K562 (cell line): Measurements from ENCODE around the gene CLEC19A. TPM values are rescaled to one million over a fixed set of nuclear protein-coding genes. Genes with fewer than 3 reads are reported as not detected.

Experiments used
- ATAC-seq: fragments of 200-7000 bp; cut with Tn5 transposase; 3 replicates; pipeline ENCODE4 v1.9.1; 2020; ENCODE audit warnings: moderate library complexity
- BruUV-seq: library from RNA; stranded (reverse); fragments of 400-500 nt; replicated peaks from 2 replicates; lab custom pipeline; 2021; lab: Mats Ljungman, UMichigan
- CTCF ChIA-PET: fragments of 300-600 bp; formaldehyde crosslinking; extraction: SDS; loops from one replicate; lab custom pipeline; 2021; ENCODE audit warnings: low intra/inter-chr PET ratio; lab: Yijun Ruan, JAX
- POLR2A ChIA-PET: fragments of 300-600, 350-650 bp; sonication (Branson Sonifier 250); formaldehyde crosslinking; extraction: SDS; loops from one replicate; lab custom pipeline; 2021; ENCODE audit warnings: antibody characterized with exemption, inconsistent platforms; lab: Yijun Ruan, JAX
- DNase-seq, 4 experiments: peaks; one replicate each; pipeline versions ENCODE4 v3.0.0 to v3.0.0-alpha.2; 2011 to 2018; ENCODE audit warnings: low spot score in 3 of 4, mixed read lengths in 3 of 4; ENCODE audit errors: extremely low read depth in 1 of 4
- FAIRE-seq: peaks from 2 replicates; lab custom pipeline; 2011; peaks lifted over from hg19 to GRCh38; lab: Jason Lieb, UNC
- H2AFZ ChIP-seq: 2 replicates; pipeline ENCODE4 v1.6.0; 2011; ENCODE audit warnings: low read depth, low read length, control low read depth, inconsistent platforms
- H3K27ac ChIP-seq: fragments of 200-600 bp; 3 replicates; pipeline ENCODE4 v1.8.0; 2011; ENCODE audit warnings: low read depth, mild to moderate bottlenecking, control low read depth, inconsistent platforms, low read length, moderate library complexity, mixed read lengths; ENCODE audit errors: extremely low read depth
- H3K27me3 ChIP-seq, 2 experiments: fragments of 300-600 bp in 1 of 2; 2 replicates in 1 of 2; 3 replicates in 1 of 2; pipeline versions ENCODE4 v1.6.0 to v1.8.0; 2011; ENCODE audit warnings: inconsistent platforms in 2 of 2, low read length in 2 of 2, mild to moderate bottlenecking in 1 of 2, mixed read lengths in 1 of 2, moderate library complexity in 1 of 2; ENCODE audit not compliant: control insufficient read depth in 2 of 2, insufficient read depth in 2 of 2
- H3K36me3 ChIP-seq: fragments of 300-600 bp; 3 replicates; pipeline ENCODE4 v1.8.0; 2011; ENCODE audit warnings: mild to moderate bottlenecking, low read length, inconsistent platforms; ENCODE audit not compliant: control insufficient read depth, insufficient read depth
- H3K4me1 ChIP-seq, 2 experiments: fragments of 200-600 bp in 1 of 2; replicated peaks in 1 of 2; 2 replicates in 1 of 2; 3 replicates in 1 of 2; pipeline versions ENCODE4 v1.5.1 to v1.8.0; 2011; ENCODE audit warnings: inconsistent platforms in 2 of 2, low read length in 2 of 2, mild to moderate bottlenecking in 1 of 2, mixed read lengths in 1 of 2, moderate library complexity in 1 of 2; ENCODE audit not compliant: control insufficient read depth in 2 of 2, insufficient read depth in 2 of 2
- H3K4me2 ChIP-seq: 2 replicates; pipeline ENCODE4 v1.6.1; 2011; ENCODE audit warnings: low read length, control low read depth, inconsistent platforms, mixed read lengths; ENCODE audit not compliant: insufficient read depth
- H3K4me3 ChIP-seq: fragments of 200-600 bp; sonication (generic), shearing (Covaris generic); 2 replicates; pipeline ENCODE4 v1.5.1; 2016; ENCODE audit warnings: control low read depth, inconsistent platforms
- H3K79me2 ChIP-seq: fragments of 200-600 bp; 3 replicates; pipeline ENCODE4 v1.8.0; 2011; ENCODE audit warnings: low read length, inconsistent platforms; ENCODE audit not compliant: control insufficient read depth, insufficient read depth
- H3K9ac ChIP-seq, 2 experiments: 2 replicates each; pipeline versions ENCODE4 v1.6.0 to v1.6.1; 2011; ENCODE audit warnings: low read depth in 2 of 2, low read length in 2 of 2, control low read depth in 1 of 2, inconsistent platforms in 1 of 2, mild to moderate bottlenecking in 1 of 2, mixed read lengths in 1 of 2; ENCODE audit not compliant: insufficient read depth in 1 of 2
- H3K9me1 ChIP-seq: one replicate; pipeline ENCODE4 v1.6.0; 2011; ENCODE audit warnings: inconsistent platforms, mild to moderate bottlenecking, low read length, moderate library complexity; ENCODE audit not compliant: control insufficient read depth, insufficient read depth
- H3K9me3 ChIP-seq: replicated peaks from 2 replicates; pipeline ENCODE4 v1.5.1; 2011; ENCODE audit warnings: low read depth, low read length, inconsistent platforms; ENCODE audit not compliant: control insufficient read depth, insufficient read depth
- H4K20me1 ChIP-seq: replicated peaks from 2 replicates; pipeline ENCODE4 v1.6.1; 2011; ENCODE audit warnings: low read length, inconsistent platforms, mixed read lengths; ENCODE audit not compliant: control insufficient read depth, insufficient read depth
- EP300 ChIP-seq: IDR thresholded peaks from 2 replicates; pipeline ENCODE4 v1.6.1; 2012; ENCODE audit warnings: low read length, improper control_type of control experiment
- FOXP1 ChIP-seq: sonication (generic); formaldehyde crosslinking; IDR thresholded peaks from 2 replicates; pipeline ENCODE4 v1.8.0; 2022; ENCODE audit warnings: mild to moderate bottlenecking, missing genetic modification reagents
- KLF16 ChIP-seq: IDR thresholded peaks from 2 replicates; pipeline ENCODE4 v1.6.1; 2016; ENCODE audit warnings: antibody characterized with exemption
- ZBTB1 ChIP-seq: sonication (generic); formaldehyde crosslinking; IDR thresholded peaks from 2 replicates; pipeline ENCODE4 v1.8.1; 2023; ENCODE audit warnings: missing genetic modification reagents, low read depth, mild to moderate bottlenecking, borderline replicate concordance
- ZNF347 ChIP-seq: fragments of 450-650 bp; formaldehyde crosslinking; IDR thresholded peaks from 2 replicates; pipeline ENCODE4 v1.4.0; 2020; ENCODE audit warnings: low read depth, mild to moderate bottlenecking, moderate library complexity
- WGBS: fragments of 100-300 bp; shearing (Covaris generic); methylation state at CpG from one replicate; pipeline ENCODE4 v1.1.6; 2016; ENCODE audit warnings: low coverage, mixed read lengths; ENCODE audit not compliant: insufficient coverage; ENCODE audit errors: missing lambda C conversion rate; 5-methylcytosine and 5-hydroxymethylcytosine counted together
- in situ Hi-C: fragments of 300-500 bp; cut with MboI; formaldehyde crosslinking; loops from 4 replicates; pipeline ENCODE4 v1.15.0; 2018; ENCODE audit warnings: inconsistent platforms, mixed read lengths
- intact Hi-C: fragments of 100-400 bp; cut with micrococcal nuclease; formaldehyde crosslinking; loops from 2 replicates; pipeline ENCODE4 v1.14.2; 2022
- polyA plus RNA-seq, 8 experiments: library from polyadenylated mRNA; depleted of rRNA in 4 of 8; stranded (reverse) in 5 of 8; unstranded in 3 of 8; fragments of >200 nt; fragmentation: Nextera tagmentation in 2 of 8; fragmentation: Illumina TruSeq in 1 of 8; extraction: Ambion mirVana in 2 of 8; extraction: Trizol in 1 of 8; gene quantifications; 2 replicates each; pipeline versions ENCODE4 v1.2.1 to v1.2.3, GENCODE V29; 2011 to 2014; ENCODE audit warnings: inconsistent platforms in 1 of 8, missing spikeins in 1 of 8
- total RNA-seq, 7 experiments: library from RNA; depleted of rRNA in 6 of 7; stranded (reverse); fragments of >200 nt in 6 of 7; fragmentation: Illumina TruSeq in 2 of 7; extraction: Trizol in 2 of 7; gene quantifications; 2 replicates each; pipeline versions ENCODE4 v1.2.1 to v1.2.3, GENCODE V29; 2011 to 2021; ENCODE audit warnings: low replicate concordance in 1 of 7
- TF ChIP-seq, protein P1 (sequence below): fragments of 250-450 bp; sonication (Bioruptor Pico); IDR thresholded peaks from 2 replicates; pipeline ENCODE4 v1.4.0; 2020
- TF ChIP-seq, protein P2 (sequence below): fragments of 250-450 bp; sonication (Bioruptor Pico); IDR thresholded peaks from 2 replicates; pipeline ENCODE4 v1.4.0; 2020; ENCODE audit warnings: borderline replicate concordance
- TF ChIP-seq, protein P3 (sequence below): IDR thresholded peaks from 3 replicates; pipeline ENCODE4 v1.6.1; 2011; ENCODE audit warnings: borderline replicate concordance, mild to moderate bottlenecking; ENCODE audit not compliant: insufficient read length, insufficient read depth
- TF ChIP-seq, protein P4 (sequence below): fragments of 250-450 bp; sonication (Bioruptor Pico); IDR thresholded peaks from 2 replicates; pipeline ENCODE4 v1.4.0; 2020

The CLEC19A gene
- total and polyA plus RNA-seq, 9 of the 15 experiments (the other 6 are each of a cell fraction or from before 2014, with no cell fraction given): not detected

DNA sequence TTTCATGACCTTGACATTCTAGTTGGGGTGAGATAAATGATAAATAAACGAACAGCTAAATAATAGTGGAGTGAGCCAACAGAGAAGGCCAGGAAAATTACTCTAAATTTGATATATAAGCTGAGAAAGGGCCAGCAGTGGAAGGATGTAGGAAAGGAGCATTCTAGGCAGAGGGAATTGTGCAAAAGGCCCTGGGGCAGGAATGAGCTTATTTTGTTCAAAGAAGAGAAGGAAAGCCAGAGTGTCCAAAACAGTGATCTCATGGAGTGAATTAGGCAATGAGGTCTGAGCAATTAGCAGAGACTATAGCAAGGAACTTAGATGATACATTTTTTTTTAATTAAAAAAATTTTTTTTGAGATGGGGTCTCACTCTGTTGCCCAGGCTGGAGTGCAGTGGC is 43.3 kb upstream of the CLEC19A start (continued):
- TF ChIP-seq, protein P1, sequence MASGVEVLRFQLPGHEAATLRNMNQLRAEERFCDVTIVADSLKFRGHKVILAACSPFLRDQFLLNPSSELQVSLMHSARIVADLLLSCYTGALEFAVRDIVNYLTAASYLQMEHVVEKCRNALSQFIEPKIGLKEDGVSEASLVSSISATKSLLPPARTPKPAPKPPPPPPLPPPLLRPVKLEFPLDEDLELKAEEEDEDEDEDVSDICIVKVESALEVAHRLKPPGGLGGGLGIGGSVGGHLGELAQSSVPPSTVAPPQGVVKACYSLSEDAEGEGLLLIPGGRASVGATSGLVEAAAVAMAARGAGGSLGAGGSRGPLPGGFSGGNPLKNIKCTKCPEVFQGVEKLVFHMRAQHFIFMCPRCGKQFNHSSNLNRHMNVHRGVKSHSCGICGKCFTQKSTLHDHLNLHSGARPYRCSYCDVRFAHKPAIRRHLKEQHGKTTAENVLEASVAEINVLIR (CRISPR knock-in tag): no peak
- TF ChIP-seq, protein P2, sequence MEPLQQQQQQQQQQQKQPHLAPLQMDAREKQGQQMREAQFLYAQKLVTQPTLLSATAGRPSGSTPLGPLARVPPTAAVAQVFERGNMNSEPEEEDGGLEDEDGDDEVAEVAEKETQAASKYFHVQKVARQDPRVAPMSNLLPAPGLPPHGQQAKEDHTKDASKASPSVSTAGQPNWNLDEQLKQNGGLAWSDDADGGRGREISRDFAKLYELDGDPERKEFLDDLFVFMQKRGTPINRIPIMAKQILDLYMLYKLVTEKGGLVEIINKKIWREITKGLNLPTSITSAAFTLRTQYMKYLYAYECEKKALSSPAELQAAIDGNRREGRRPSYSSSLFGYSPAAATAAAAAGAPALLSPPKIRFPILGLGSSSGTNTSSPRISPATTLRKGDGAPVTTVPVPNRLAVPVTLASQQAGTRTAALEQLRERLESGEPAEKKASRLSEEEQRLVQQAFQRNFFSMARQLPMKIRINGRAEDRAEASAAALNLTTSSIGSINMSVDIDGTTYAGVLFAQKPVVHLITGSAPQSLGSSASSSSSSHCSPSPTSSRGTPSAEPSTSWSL: no peak
- TF ChIP-seq ZNF347 (CRISPR knock-in tag): no peak

DNA sequence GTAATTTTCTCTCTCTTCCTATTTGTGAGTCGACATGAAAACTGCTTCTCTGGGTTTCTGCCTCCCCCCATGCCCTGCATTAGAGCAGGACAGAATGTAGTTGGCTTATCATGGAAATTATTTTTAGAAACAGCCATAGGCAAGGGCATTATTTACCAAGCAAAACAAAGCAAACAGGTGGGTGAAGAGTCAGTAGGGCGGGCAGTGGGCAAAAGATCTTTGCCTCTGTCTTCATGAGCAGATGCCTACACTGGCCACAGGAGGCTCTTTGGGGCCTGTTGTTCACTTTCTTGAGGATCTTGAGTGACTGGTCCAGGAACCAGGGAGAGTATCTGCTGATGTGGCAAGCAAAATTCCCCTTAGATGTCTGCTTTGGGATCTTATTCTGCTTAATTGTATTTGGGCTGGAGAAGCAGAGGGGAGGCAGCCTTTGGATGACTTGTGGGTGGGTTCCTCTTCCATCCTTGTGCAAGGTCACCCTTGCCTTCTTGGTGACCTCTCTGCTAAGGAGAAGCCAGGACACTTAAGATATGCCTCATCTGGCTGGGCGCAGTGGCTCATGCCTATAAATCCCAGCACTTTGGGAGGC is 42.5 kb upstream of the CLEC19A start:
- H4K20me1 ChIP-seq: no peaks in the 10 kb centered on the region
- 0% methylated on average over 3 of the region's 3 CpGs for WGBS
- no peaks in the 10 kb centered on the region for H3K36me3 ChIP-seq
- H3K4me2 ChIP-seq: no peak overlapping the region
- no peaks in the 10 kb centered on the region for H3K9me3 ChIP-seq
- POLR2A ChIA-PET: interaction anchor here (0.6 to 1.2 kb wide), 2 partner anchors 11 to 44 kb away, joined by 3 read pairs; no protein-coding TSS in a partner anchor
- H3K4me1 ChIP-seq: peaks cover 0 to 9% of the 10 kb centered on the region in 2 experiments; a peak in 1 of 5 replicates
- no peak overlapping the region for H3K9ac ChIP-seq
- no peaks in the 10 kb centered on the region for H3K9me1 ChIP-seq
- BruUV-seq: no TSS peak
- peaks cover 2 to 18% of the 10 kb centered on the region in 2 experiments; a peak in 3 of 5 replicates for H3K27me3 ChIP-seq
- intact Hi-C loops (no loop called here), in situ Hi-C loops (no loop called here)
- DNase-seq (no peak), ATAC-seq (no peak), FAIRE-seq (no peak)
- CTCF ChIA-PET: no interaction called here
- no peaks in the 10 kb centered on the region for H3K79me2 ChIP-seq
- H2AFZ ChIP-seq: no peak overlapping the region
- no peak overlapping the region for H3K4me3 ChIP-seq
- no peak overlapping the region for H3K27ac ChIP-seq
- TF ChIP-seq, protein P3, sequence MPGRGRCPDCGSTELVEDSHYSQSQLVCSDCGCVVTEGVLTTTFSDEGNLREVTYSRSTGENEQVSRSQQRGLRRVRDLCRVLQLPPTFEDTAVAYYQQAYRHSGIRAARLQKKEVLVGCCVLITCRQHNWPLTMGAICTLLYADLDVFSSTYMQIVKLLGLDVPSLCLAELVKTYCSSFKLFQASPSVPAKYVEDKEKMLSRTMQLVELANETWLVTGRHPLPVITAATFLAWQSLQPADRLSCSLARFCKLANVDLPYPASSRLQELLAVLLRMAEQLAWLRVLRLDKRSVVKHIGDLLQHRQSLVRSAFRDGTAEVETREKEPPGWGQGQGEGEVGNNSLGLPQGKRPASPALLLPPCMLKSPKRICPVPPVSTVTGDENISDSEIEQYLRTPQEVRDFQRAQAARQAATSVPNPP: no peak
- TF ChIP-seq ZBTB1 (CRISPR knock-in tag) (no peak), FOXP1 (CRISPR knock-in tag) (no peak), EP300 (no peak), KLF16 (no peak)
- TF ChIP-seq, protein P4, sequence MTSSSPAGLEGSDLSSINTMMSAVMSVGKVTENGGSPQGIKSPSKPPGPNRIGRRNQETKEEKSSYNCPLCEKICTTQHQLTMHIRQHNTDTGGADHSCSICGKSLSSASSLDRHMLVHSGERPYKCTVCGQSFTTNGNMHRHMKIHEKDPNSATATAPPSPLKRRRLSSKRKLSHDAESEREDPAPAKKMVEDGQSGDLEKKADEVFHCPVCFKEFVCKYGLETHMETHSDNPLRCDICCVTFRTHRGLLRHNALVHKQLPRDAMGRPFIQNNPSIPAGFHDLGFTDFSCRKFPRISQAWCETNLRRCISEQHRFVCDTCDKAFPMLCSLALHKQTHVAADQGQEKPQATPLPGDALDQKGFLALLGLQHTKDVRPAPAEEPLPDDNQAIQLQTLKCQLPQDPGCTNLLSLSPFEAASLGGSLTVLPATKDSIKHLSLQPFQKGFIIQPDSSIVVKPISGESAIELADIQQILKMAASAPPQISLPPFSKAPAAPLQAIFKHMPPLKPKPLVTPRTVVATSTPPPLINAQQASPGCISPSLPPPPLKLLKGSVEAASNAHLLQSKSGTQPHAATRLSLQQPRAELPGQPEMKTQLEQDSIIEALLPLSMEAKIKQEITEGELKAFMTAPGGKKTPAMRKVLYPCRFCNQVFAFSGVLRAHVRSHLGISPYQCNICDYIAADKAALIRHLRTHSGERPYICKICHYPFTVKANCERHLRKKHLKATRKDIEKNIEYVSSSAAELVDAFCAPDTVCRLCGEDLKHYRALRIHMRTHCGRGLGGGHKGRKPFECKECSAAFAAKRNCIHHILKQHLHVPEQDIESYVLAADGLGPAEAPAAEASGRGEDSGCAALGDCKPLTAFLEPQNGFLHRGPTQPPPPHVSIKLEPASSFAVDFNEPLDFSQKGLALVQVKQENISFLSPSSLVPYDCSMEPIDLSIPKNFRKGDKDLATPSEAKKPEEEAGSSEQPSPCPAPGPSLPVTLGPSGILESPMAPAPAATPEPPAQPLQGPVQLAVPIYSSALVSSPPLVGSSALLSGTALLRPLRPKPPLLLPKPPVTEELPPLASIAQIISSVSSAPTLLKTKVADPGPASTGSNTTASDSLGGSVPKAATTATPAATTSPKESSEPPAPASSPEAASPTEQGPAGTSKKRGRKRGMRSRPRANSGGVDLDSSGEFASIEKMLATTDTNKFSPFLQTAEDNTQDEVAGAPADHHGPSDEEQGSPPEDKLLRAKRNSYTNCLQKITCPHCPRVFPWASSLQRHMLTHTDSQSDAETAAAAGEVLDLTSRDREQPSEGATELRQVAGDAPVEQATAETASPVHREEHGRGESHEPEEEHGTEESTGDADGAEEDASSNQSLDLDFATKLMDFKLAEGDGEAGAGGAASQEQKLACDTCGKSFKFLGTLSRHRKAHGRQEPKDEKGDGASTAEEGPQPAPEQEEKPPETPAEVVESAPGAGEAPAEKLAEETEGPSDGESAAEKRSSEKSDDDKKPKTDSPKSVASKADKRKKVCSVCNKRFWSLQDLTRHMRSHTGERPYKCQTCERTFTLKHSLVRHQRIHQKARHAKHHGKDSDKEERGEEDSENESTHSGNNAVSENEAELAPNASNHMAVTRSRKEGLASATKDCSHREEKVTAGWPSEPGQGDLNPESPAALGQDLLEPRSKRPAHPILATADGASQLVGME (CRISPR knock-in tag): no peak
